K562 (cell line): ENCODE results near the gene MAGI3. TPM values are rescaled to one million over a fixed set of nuclear protein-coding genes. Genes with fewer than 3 reads are reported as not detected.
A peak's percentile ranks its signal among the peaks of the same experiment; 100 is the strongest.
"Not testable (repeated sequence)": the region's sequence is repeated elsewhere in the genome, so short reads cannot be mapped to it uniquely, and the experiment has no call there.

Experiments
- ATAC-seq: fragments of 200-7000 bp; cut with Tn5 transposase; 3 replicates; pipeline ENCODE4 v1.9.1; 2020; ENCODE audit warnings: moderate library complexity
- BruUV-seq: library from RNA; stranded (reverse); fragments of 400-500 nt; replicated peaks from 2 replicates; lab custom pipeline; 2021; lab: Mats Ljungman, UMichigan
- CTCF ChIA-PET: fragments of 300-600 bp; formaldehyde crosslinking; extraction: SDS; loops from one replicate; lab custom pipeline; 2021; ENCODE audit warnings: low intra/inter-chr PET ratio; lab: Yijun Ruan, JAX
- POLR2A ChIA-PET: fragments of 300-600, 350-650 bp; sonication (Branson Sonifier 250); formaldehyde crosslinking; extraction: SDS; loops from one replicate; lab custom pipeline; 2021; ENCODE audit warnings: antibody characterized with exemption, inconsistent platforms; lab: Yijun Ruan, JAX
- DNase-seq, 4 experiments: peaks; one replicate each; pipeline versions ENCODE4 v3.0.0 to v3.0.0-alpha.2; 2011 to 2018; ENCODE audit warnings: low spot score in 3 of 4, mixed read lengths in 3 of 4; ENCODE audit errors: extremely low read depth in 1 of 4
- FAIRE-seq: peaks from 2 replicates; lab custom pipeline; 2011; peaks lifted over from hg19 to GRCh38; lab: Jason Lieb, UNC
- H2AFZ ChIP-seq: 2 replicates; pipeline ENCODE4 v1.6.0; 2011; ENCODE audit warnings: low read depth, low read length, control low read depth, inconsistent platforms
- H3K27ac ChIP-seq: fragments of 200-600 bp; 3 replicates; pipeline ENCODE4 v1.8.0; 2011; ENCODE audit warnings: low read depth, mild to moderate bottlenecking, control low read depth, inconsistent platforms, low read length, moderate library complexity, mixed read lengths; ENCODE audit errors: extremely low read depth
- H3K27me3 ChIP-seq, 2 experiments: fragments of 300-600 bp in 1 of 2; 2 replicates in 1 of 2; 3 replicates in 1 of 2; pipeline versions ENCODE4 v1.6.0 to v1.8.0; 2011; ENCODE audit warnings: inconsistent platforms in 2 of 2, low read length in 2 of 2, mild to moderate bottlenecking in 1 of 2, mixed read lengths in 1 of 2, moderate library complexity in 1 of 2; ENCODE audit not compliant: control insufficient read depth in 2 of 2, insufficient read depth in 2 of 2
- H3K36me3 ChIP-seq: fragments of 300-600 bp; 3 replicates; pipeline ENCODE4 v1.8.0; 2011; ENCODE audit warnings: mild to moderate bottlenecking, low read length, inconsistent platforms; ENCODE audit not compliant: control insufficient read depth, insufficient read depth
- H3K4me1 ChIP-seq, 2 experiments: fragments of 200-600 bp in 1 of 2; replicated peaks in 1 of 2; 2 replicates in 1 of 2; 3 replicates in 1 of 2; pipeline versions ENCODE4 v1.5.1 to v1.8.0; 2011; ENCODE audit warnings: inconsistent platforms in 2 of 2, low read length in 2 of 2, mild to moderate bottlenecking in 1 of 2, mixed read lengths in 1 of 2, moderate library complexity in 1 of 2; ENCODE audit not compliant: control insufficient read depth in 2 of 2, insufficient read depth in 2 of 2
- H3K4me2 ChIP-seq: 2 replicates; pipeline ENCODE4 v1.6.1; 2011; ENCODE audit warnings: low read length, control low read depth, inconsistent platforms, mixed read lengths; ENCODE audit not compliant: insufficient read depth
- H3K4me3 ChIP-seq: fragments of 200-600 bp; sonication (generic), shearing (Covaris generic); 2 replicates; pipeline ENCODE4 v1.5.1; 2016; ENCODE audit warnings: control low read depth, inconsistent platforms
- H3K79me2 ChIP-seq: fragments of 200-600 bp; 3 replicates; pipeline ENCODE4 v1.8.0; 2011; ENCODE audit warnings: low read length, inconsistent platforms; ENCODE audit not compliant: control insufficient read depth, insufficient read depth
- H3K9ac ChIP-seq, 2 experiments: 2 replicates each; pipeline versions ENCODE4 v1.6.0 to v1.6.1; 2011; ENCODE audit warnings: low read depth in 2 of 2, low read length in 2 of 2, control low read depth in 1 of 2, inconsistent platforms in 1 of 2, mild to moderate bottlenecking in 1 of 2, mixed read lengths in 1 of 2; ENCODE audit not compliant: insufficient read depth in 1 of 2
- H3K9me1 ChIP-seq: one replicate; pipeline ENCODE4 v1.6.0; 2011; ENCODE audit warnings: inconsistent platforms, mild to moderate bottlenecking, low read length, moderate library complexity; ENCODE audit not compliant: control insufficient read depth, insufficient read depth
- H3K9me3 ChIP-seq: replicated peaks from 2 replicates; pipeline ENCODE4 v1.5.1; 2011; ENCODE audit warnings: low read depth, low read length, inconsistent platforms; ENCODE audit not compliant: control insufficient read depth, insufficient read depth
- H4K20me1 ChIP-seq: replicated peaks from 2 replicates; pipeline ENCODE4 v1.6.1; 2011; ENCODE audit warnings: low read length, inconsistent platforms, mixed read lengths; ENCODE audit not compliant: control insufficient read depth, insufficient read depth
- HES1 ChIP-seq: fragments of 450-650 bp; IDR thresholded peaks from 2 replicates; pipeline ENCODE4 v1.6.1; 2016; ENCODE audit warnings: low read depth, mild to moderate bottlenecking, moderate library complexity
- JUND ChIP-seq, 2 experiments: IDR thresholded peaks; 2 replicates in 1 of 2; 3 replicates in 1 of 2; pipeline ENCODE4 v1.6.1; 2011; ENCODE audit warnings: borderline replicate concordance in 2 of 2, low read depth in 2 of 2, low read length in 2 of 2, improper control_type of control experiment in 1 of 2, missing biosample characterization in 1 of 2, missing genetic modification characterization in 1 of 2, missing genetic modification reagents in 1 of 2
- NFIC ChIP-seq: fragments of 450-650 bp; IDR thresholded peaks from 2 replicates; pipeline ENCODE4 v1.6.1; 2017; ENCODE audit warnings: mild to moderate bottlenecking, inconsistent platforms
- ZNF589 ChIP-seq: fragments of 200-800 bp; sonication (Bioruptor generic); IDR thresholded peaks from 2 replicates; pipeline ENCODE4 v1.6.1; 2016; ENCODE audit warnings: low read depth, missing genetic modification characterization, missing compliant biosample characterization
- WGBS: fragments of 100-300 bp; shearing (Covaris generic); methylation state at CpG from one replicate; pipeline ENCODE4 v1.1.6; 2016; ENCODE audit warnings: low coverage, mixed read lengths; ENCODE audit not compliant: insufficient coverage; ENCODE audit errors: missing lambda C conversion rate; 5-methylcytosine and 5-hydroxymethylcytosine counted together
- in situ Hi-C: fragments of 300-500 bp; cut with MboI; formaldehyde crosslinking; loops from 4 replicates; pipeline ENCODE4 v1.15.0; 2018; ENCODE audit warnings: inconsistent platforms, mixed read lengths
- intact Hi-C: fragments of 100-400 bp; cut with micrococcal nuclease; formaldehyde crosslinking; loops from 2 replicates; pipeline ENCODE4 v1.14.2; 2022
- polyA plus RNA-seq, 8 experiments: library from polyadenylated mRNA; depleted of rRNA in 4 of 8; stranded (reverse) in 5 of 8; unstranded in 3 of 8; fragments of >200 nt; fragmentation: Nextera tagmentation in 2 of 8; fragmentation: Illumina TruSeq in 1 of 8; extraction: Ambion mirVana in 2 of 8; extraction: Trizol in 1 of 8; gene quantifications; 2 replicates each; pipeline versions ENCODE4 v1.2.1 to v1.2.3, GENCODE V29; 2011 to 2014; ENCODE audit warnings: inconsistent platforms in 1 of 8, missing spikeins in 1 of 8
- total RNA-seq, 7 experiments: library from RNA; depleted of rRNA in 6 of 7; stranded (reverse); fragments of >200 nt in 6 of 7; fragmentation: Illumina TruSeq in 2 of 7; extraction: Trizol in 2 of 7; gene quantifications; 2 replicates each; pipeline versions ENCODE4 v1.2.1 to v1.2.3, GENCODE V29; 2011 to 2021; ENCODE audit warnings: low replicate concordance in 1 of 7

Gene MAGI3
- total and polyA plus RNA-seq, 9 of the 15 experiments (the other 6 are each of a cell fraction or from before 2014, with no cell fraction given) = 1.0 to 8.6 (median 5.5) TPM

GRCh38 chr1:113575744-113576260, 185.5 kb downstream of the MAGI3 start:
- H3K27me3 ChIP-seq, H3K79me2 ChIP-seq, ATAC-seq, H3K27ac ChIP-seq, H3K36me3 ChIP-seq, H4K20me1 ChIP-seq, FAIRE-seq, in situ Hi-C loops, H3K4me3 ChIP-seq, H2AFZ ChIP-seq, CTCF ChIA-PET, H3K4me2 ChIP-seq, BruUV-seq, intact Hi-C loops, H3K4me1 ChIP-seq, H3K9me3 ChIP-seq, H3K9ac ChIP-seq, H3K9me1 ChIP-seq, DNase-seq: not testable (repeated sequence)
- 2% methylated on average over 6 of the region's 6 CpGs for WGBS
- POLR2A ChIA-PET = interaction anchor here (1.0 kb wide), 1 partner anchor 40 kb away, joined by 3 read pairs; no protein-coding TSS in a partner anchor

- Histone ChIP-seq H3K9ac (no peak overlapping the region), H3K4me2 (no peak overlapping the region), H3K9me1 (no peaks in the 10 kb centered on the region), H3K4me3 (no peak overlapping the region), H3K27ac (no peak overlapping the region), H3K27me3 (no peaks in the 10 kb centered on the region), H2AFZ (no peak overlapping the region), H4K20me1 (no peaks in the 10 kb centered on the region), H3K79me2 (no peaks in the 10 kb centered on the region), H3K9me3 (no peaks in the 10 kb centered on the region), H3K4me1 (peaks cover 0 to 4% of the 10 kb centered on the region in 2 experiments; a peak in 1 of 5 replicates), H3K36me3 (no peaks in the 10 kb centered on the region)
- POLR2A ChIA-PET = interaction anchor here (1.0 kb wide), 1 partner anchor 41 kb away, joined by 3 read pairs; no protein-coding TSS in a partner anchor
- no peak for TF ChIP-seq JUND (IDR thresholded peaks at IDR 0.05; ENCODE audit: borderline replicate concordance, low read depth, low read length)
- no peak for TF ChIP-seq JUND (tag; IDR thresholded peaks at IDR 0.05; ENCODE audit: borderline replicate concordance, low read depth, low read length)
- TF ChIP-seq HES1 = no peak
- no peak for TF ChIP-seq ZNF589 (CRISPR knock-in tag)
- TF ChIP-seq NFIC = peak; percentile 45; the same call in 1 of the 2 replicates
- 7% methylated on average over 6 of the region's 6 CpGs for WGBS
- no TSS peak for BruUV-seq
- FAIRE-seq (no peak), ATAC-seq (no peak), DNase-seq (no peak)
- CTCF ChIA-PET = no interaction called here
- in situ Hi-C loops (no loop called here), intact Hi-C loops (no loop called here)
These were observed 186.0 kb downstream of the MAGI3 start for GRCh38 chr1:113576271-113576670.
